GM12864 (cell line): ENCODE measurements around the gene CUEDC1.

Source experiments
- DNase-seq: peaks from one replicate; pipeline ENCODE4 v3.0.0-alpha.2; 2011; ENCODE audit warnings: low read depth
- H3K4me3 ChIP-seq: 2 replicates; pipeline ENCODE4 v1.5.1; 2011; ENCODE audit warnings: mild to moderate bottlenecking, low read depth, low read length, control low read depth
- TF ChIP-seq, protein P1 (sequence below): IDR thresholded peaks from 2 replicates; pipeline ENCODE4 v1.5.1; 2011; ENCODE audit warnings: low read depth, mild to moderate bottlenecking, moderate library complexity, low read length, control low read depth, inconsistent platforms; ENCODE audit errors: missing control alignments

CUEDC1 gene

DNA sequence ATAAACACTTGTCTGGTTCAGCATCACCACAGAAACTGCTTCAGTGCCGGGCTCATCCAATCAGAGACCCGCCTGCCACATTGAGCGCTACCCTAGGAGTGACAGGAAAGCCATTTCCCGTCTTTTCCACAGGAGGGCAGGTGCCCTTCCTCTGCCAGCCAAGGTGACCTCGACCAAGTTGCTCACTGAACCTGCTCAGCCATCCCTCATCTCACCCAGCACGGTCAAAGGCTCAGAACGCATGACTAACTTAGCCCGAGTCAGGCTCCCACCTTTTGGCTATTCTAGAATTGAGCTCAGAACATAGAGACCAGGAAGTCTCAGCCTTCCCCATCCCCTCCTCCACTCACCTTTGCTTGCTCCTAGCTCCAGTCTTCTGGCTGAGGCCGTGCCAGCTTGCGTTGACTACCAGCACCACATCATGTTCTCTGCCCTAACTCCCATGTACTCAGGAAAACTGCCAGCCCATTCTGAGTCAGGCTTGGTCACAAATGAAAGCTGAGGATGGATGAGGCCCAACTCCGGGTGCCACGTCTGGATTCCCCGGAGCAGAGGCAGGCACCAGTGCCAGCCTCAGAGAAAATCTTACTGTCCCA lies 121.0 kb downstream of the CUEDC1 start:
- no peak for DNase-seq
- TF ChIP-seq, protein P1, sequence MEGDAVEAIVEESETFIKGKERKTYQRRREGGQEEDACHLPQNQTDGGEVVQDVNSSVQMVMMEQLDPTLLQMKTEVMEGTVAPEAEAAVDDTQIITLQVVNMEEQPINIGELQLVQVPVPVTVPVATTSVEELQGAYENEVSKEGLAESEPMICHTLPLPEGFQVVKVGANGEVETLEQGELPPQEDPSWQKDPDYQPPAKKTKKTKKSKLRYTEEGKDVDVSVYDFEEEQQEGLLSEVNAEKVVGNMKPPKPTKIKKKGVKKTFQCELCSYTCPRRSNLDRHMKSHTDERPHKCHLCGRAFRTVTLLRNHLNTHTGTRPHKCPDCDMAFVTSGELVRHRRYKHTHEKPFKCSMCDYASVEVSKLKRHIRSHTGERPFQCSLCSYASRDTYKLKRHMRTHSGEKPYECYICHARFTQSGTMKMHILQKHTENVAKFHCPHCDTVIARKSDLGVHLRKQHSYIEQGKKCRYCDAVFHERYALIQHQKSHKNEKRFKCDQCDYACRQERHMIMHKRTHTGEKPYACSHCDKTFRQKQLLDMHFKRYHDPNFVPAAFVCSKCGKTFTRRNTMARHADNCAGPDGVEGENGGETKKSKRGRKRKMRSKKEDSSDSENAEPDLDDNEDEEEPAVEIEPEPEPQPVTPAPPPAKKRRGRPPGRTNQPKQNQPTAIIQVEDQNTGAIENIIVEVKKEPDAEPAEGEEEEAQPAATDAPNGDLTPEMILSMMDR = no peak
- no peak overlapping the region for H3K4me3 ChIP-seq

DNA sequence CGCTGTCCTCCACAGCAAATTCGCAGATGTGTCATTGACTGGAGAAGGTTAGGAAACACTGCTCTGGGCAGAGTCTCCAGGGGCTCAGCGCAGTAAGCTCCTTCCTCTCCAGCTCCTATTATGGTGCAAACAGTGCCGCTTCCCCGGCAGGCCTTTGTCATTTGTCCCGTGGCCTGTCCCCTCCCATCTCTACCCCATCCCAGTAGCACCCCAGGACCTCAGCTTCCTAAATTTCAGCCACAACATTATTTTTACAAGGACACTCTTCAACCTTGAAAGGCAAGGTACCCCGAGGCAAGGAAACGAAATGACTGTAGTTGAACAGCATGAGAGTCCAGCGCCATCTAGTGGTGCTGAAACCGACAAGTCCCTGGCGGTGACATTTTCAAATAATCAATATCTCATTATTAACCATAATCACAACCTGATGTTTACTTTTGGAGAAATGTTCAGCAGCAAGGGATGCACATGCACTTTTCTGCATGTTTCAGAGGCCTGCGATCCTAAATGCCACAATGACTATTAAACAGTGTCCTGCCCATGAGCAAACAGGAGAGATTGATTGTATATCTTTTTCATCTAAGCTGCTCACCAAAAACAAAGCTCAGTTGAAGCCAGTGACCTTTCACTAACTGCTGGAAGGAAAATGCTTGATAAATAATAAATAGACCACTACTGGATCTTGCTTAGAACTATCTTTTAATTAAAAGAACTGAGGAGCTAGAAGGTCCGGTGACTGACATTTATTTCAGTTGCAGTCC lies 121.9 kb downstream of the CUEDC1 start:
- TF ChIP-seq, protein P1 = peak; percentile 93
- peak overlapping the region; percentile 13; the same call in 1 of the 2 replicates for H3K4me3 ChIP-seq

DNA sequence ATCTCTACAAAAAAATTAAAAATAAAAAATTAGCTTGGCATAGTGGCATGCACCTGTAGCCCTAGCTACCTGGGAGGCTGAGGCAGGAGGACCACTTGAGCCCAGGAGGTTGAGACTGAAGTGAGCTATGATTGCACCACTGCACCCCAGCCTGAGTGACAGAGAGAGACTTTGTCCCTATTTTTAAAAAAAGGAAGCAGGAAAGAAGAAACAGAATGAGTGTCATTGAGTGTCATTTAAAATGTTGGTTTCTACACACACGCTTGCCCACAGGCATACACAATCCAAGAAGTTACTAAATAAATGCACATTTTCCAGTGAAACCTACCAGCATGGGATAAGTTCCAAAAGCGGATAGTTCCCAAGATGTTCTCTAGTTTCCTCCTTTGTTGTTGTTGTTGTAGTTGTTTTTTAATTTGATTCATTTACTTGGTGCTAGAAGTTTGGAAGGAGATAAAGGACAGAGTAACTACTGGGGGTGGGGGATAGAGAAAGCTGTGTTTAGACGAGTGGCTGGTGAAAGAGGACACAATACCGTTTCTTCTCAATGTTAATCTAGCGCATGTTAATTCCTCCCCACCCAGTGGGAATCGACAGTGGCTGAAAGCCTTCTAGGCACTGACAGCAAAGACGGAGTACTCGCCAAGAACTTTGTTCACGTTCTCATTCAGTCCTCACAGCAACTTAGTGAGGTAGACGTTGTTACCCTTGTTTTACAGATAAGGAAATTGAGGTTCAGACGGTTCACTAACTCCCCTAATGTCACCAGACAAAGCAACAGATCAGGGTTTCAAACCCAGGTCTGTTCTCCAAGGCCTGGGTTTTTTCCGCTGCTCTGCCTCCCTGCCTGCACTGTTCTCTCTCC lies 122.7 kb downstream of the CUEDC1 start:
- no peak for DNase-seq
- H3K4me3 ChIP-seq = no peak overlapping the region
- TF ChIP-seq, protein P1 = no peak

More for the DNA sequence above, 121.9 kb downstream of the CUEDC1 start:
- peak; percentile 49 for DNase-seq

DNA sequence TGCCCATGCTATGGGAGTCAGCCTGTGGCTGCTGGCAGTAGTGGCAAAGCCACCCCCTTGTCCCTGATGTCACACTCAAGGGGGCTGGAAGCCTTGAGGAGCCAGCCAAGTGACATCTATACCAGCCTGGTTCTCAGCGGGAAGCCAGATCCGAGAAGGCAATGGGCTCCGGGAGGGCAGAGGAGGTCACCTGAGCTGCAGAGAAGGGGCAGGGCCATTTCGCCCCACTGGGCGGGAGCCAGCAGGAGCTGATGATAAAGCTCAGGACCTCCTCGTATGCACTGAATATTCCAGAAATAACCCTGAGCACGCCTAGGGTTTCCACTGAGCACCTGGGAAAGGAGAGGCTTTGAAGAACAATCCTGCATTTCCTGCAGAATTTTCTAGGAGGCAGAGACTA lies 124.3 kb downstream of the CUEDC1 start:
- H3K4me3 ChIP-seq = no peak overlapping the region
- DNase-seq = no peak
- TF ChIP-seq, protein P1 = no peak

DNA sequence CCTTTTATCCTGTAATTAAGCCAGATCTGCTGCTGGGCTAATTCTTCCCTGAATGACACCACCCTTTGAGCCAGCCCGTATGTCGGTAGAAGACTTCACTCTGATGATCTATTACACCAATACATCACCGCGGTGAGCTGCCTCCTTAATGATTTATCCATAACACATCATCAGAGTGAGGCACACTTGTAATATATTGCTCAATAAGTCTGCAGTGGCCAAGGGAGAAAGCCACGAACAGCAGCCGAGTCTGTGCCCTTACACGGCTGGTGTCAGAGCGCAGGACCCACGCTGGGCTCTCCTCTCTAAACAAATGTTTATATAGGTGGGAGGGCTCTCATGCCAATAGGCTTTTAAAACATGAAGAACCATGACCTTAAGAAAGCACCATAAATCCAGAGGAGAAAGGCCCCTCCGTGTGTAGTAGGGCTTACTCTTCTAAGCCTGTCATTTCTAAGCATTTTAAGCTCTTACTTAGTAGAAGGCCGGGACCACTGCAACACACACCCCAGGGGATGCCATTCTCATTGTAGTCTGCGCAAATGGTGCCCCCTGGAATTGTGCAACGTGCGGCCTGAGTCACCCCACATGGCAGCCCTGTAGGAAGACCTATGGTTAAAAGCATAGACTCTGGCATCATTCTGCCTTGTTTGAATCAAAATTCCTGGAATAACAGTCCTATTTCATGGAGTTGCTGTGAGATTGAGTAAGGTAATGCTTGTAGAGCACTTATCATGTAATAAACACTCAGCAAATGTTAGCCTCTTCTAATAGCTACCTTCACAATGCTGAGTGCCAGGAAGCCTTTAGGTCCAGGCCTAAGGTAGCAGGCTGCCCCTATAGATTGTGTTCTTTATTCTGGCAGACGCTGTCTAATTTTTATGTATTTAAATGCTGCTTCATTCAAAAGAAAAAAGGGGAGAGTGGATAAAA lies 131.5 kb downstream of the CUEDC1 start:
- TF ChIP-seq, protein P1 = no peak
- DNase-seq = no peak
- H3K4me3 ChIP-seq = no peak overlapping the region

DNA sequence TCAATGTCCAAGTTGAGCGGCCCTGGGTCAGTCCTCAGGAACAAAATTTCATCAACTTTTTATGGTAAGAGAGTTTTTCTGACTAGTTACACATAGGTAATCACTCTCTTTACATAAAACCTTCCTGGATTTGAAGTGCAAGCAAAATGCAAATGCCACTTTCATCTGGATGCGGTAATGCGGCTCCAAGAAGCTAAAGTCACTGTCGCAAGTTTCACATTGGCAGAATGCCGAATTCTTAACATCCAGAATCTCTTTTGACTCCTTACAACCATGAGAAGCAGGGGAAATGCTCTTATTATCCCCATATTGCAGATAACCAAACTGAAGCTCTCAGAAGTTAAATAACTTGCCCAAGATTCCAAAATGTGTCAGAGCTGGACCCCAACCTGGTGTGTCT lies 135.3 kb downstream of the CUEDC1 start:
- H3K4me3 ChIP-seq = no peak overlapping the region
- DNase-seq = no peak
- TF ChIP-seq, protein P1 = no peak
